ENCODE measurements around the gene TEX29.

TEX29 gene

GRCh38 chr13:111345682-111346081 lies 25.2 kb downstream of the TEX29 start:
- DNase-seq (ENCODE audit: low read depth, low spot score), result no peak
- H3K27ac ChIP-seq, result no peak overlapping the region
- H3K9me3 ChIP-seq (ENCODE audit: low read depth, low read length), result no peaks in the 10 kb centered on the region
- no peak overlapping the region for H3K9ac ChIP-seq (ENCODE audit: insufficient read length)
- no peaks in the 10 kb centered on the region for H3K36me3 ChIP-seq (ENCODE audit: insufficient read depth, low read length)
- no peak overlapping the region for H3K4me3 ChIP-seq
- TF ChIP-seq EZH2 (IDR thresholded peaks at IDR 0.05) (no peak), POLR2AphosphoS5 (IDR thresholded peaks at IDR 0.05; ENCODE audit: borderline replicate concordance, low read depth, low read length) (no peak), FOXP2 (optimal IDR thresholded peaks at IDR 0.05; ENCODE audit: control extremely low read depth, extremely low read length, insufficient read depth) (no peak)

DNA sequence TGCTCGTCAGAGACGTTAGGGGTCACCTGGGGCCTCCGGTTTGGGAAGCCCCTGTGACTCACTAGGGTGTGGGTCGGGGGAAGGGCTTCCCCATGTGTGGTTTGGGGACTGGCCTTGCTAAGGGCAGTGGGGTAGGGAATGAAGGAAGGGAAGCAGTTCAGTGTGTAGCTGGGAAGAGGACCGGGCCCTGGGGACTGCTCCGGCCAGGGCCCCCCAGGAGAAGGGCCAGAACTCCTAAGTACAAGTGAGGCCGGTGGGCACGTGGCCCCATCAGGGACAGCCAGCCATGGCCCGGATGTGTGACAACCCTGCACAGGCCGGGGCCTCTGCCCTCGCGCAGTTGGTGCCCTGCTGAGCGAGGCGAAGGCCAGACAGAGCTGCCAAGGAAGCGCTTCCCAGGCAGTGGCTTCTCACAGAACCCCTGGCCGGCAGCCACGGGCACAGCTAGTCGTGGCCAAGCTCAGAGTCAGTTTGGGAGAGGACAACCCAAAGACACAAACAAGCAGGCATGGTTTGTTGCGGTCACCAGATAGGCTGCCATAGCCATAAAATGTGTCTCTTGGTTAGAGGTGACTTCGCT lies 25.7 kb downstream of the TEX29 start:
- TF ChIP-seq POLR2AphosphoS5 (IDR thresholded peaks at IDR 0.05; ENCODE audit: borderline replicate concordance, low read depth, low read length), result no peak
- TF ChIP-seq FOXP2 (optimal IDR thresholded peaks at IDR 0.05; ENCODE audit: control extremely low read depth, extremely low read length, insufficient read depth), result no peak
- TF ChIP-seq EZH2 (IDR thresholded peaks at IDR 0.05), result no peak
- Histone ChIP-seq H3K4me3 (no peak overlapping the region), H3K27ac (no peak overlapping the region), H3K9ac (ENCODE audit: insufficient read length) (no peak overlapping the region), H3K9me3 (ENCODE audit: low read depth, low read length) (no peaks in the 10 kb centered on the region), H3K36me3 (ENCODE audit: insufficient read depth, low read length) (no peaks in the 10 kb centered on the region)
- no peak for DNase-seq (ENCODE audit: low read depth, low spot score)

DNA sequence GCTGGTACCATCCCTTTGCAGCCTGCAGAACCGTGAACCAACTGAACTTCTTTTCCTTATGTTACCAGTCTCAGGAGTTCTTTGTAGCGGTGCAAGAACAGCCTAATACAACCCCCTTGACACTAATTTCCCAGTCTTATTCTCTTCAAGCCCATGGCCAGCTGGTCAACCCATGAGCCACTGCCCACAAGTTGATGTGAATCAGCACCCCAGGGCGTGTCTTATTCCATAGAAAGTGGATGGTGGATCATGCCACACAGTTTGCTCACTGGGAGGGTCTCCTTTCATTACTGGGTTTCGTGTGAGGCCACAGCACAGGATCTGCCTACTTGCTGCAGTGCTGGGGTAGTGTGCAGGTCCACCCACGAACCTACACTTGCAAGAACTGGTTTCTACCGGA lies 27.0 kb downstream of the TEX29 start:
- no peak overlapping the region for H3K9ac ChIP-seq (ENCODE audit: insufficient read length)
- DNase-seq (ENCODE audit: low read depth, low spot score), result no peak
- no peak for TF ChIP-seq POLR2AphosphoS5 (IDR thresholded peaks at IDR 0.05; ENCODE audit: borderline replicate concordance, low read depth, low read length)
- no peak for TF ChIP-seq EZH2 (IDR thresholded peaks at IDR 0.05)
- TF ChIP-seq FOXP2 (optimal IDR thresholded peaks at IDR 0.05; ENCODE audit: control extremely low read depth, extremely low read length, insufficient read depth), result no peak
- H3K27ac ChIP-seq, result no peak overlapping the region
- H3K36me3 ChIP-seq (ENCODE audit: insufficient read depth, low read length), result no peaks in the 10 kb centered on the region
- H3K9me3 ChIP-seq (ENCODE audit: low read depth, low read length), result no peaks in the 10 kb centered on the region
- no peak overlapping the region for H3K4me3 ChIP-seq

DNA sequence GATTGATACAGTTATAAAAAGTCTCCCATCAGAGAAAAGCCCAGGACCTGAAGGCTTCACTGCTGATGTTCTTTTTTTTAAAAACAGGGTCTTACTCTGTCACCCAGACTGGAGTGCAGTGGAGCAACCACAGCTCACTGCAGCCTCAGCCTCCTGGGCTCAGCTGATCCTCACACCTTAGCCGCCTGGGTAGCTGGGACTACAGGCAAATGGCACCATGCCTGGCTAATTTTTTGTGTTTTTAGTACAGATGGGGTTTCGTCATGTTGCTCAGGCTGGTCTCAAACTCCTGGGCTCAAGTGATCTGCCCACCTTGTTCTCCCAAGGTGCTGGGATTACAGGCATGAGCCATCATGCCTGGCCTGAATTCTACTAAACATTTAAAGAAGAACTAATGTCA lies 33.1 kb downstream of the TEX29 start:
- Histone ChIP-seq H3K27ac (no peak overlapping the region), H3K9ac (ENCODE audit: insufficient read length) (no peak overlapping the region), H3K9me3 (ENCODE audit: low read depth, low read length) (no peaks in the 10 kb centered on the region), H3K4me3 (no peak overlapping the region), H3K36me3 (ENCODE audit: insufficient read depth, low read length) (no peaks in the 10 kb centered on the region)
- no peak for DNase-seq (ENCODE audit: low read depth, low spot score)
- TF ChIP-seq FOXP2 (optimal IDR thresholded peaks at IDR 0.05; ENCODE audit: control extremely low read depth, extremely low read length, insufficient read depth) (no peak), POLR2AphosphoS5 (IDR thresholded peaks at IDR 0.05; ENCODE audit: borderline replicate concordance, low read depth, low read length) (no peak), EZH2 (IDR thresholded peaks at IDR 0.05) (no peak)

DNA sequence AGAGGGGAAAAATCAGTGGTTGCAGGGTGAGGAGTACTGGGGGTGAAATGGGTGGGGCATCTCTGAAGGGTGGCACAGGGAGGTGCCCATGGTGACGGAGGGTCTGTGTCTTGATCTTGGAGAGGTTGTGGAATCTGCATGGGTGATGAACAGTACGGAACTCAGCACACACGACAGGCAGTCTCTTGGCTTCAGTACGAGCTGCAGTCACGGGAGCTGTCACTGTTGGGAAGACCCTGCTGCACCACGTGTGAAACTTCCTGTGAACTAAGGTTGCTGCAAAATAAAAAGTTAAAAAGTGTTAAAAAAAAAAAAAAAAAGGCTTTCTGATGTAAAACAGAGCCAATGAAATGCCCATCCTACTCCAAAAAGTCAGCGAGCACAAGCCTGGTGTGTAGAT lies 34.3 kb downstream of the TEX29 start:
- H3K36me3 ChIP-seq (ENCODE audit: insufficient read depth, low read length), result no peaks in the 10 kb centered on the region
- H3K4me3 ChIP-seq, result no peak overlapping the region
- TF ChIP-seq POLR2AphosphoS5 (IDR thresholded peaks at IDR 0.05; ENCODE audit: borderline replicate concordance, low read depth, low read length) (no peak), EZH2 (IDR thresholded peaks at IDR 0.05) (no peak), FOXP2 (optimal IDR thresholded peaks at IDR 0.05; ENCODE audit: control extremely low read depth, extremely low read length, insufficient read depth) (no peak)
- H3K9ac ChIP-seq (ENCODE audit: insufficient read length), result no peak overlapping the region
- H3K9me3 ChIP-seq (ENCODE audit: low read depth, low read length), result no peaks in the 10 kb centered on the region
- no peak overlapping the region for H3K27ac ChIP-seq
- DNase-seq (ENCODE audit: low read depth, low spot score), result no peak

- H3K4me3 ChIP-seq, result no peak overlapping the region
- no peak for TF ChIP-seq FOXP2 (optimal IDR thresholded peaks at IDR 0.05; ENCODE audit: control extremely low read depth, extremely low read length, insufficient read depth)
- no peak for TF ChIP-seq POLR2AphosphoS5 (IDR thresholded peaks at IDR 0.05; ENCODE audit: borderline replicate concordance, low read depth, low read length)
- no peaks in the 10 kb centered on the region for H3K9me3 ChIP-seq (ENCODE audit: low read depth, low read length)
- no peaks in the 10 kb centered on the region for H3K36me3 ChIP-seq (ENCODE audit: insufficient read depth, low read length)
- H3K27ac ChIP-seq, result no peak overlapping the region
- no peak overlapping the region for H3K9ac ChIP-seq (ENCODE audit: insufficient read length)
- DNase-seq (ENCODE audit: low read depth, low spot score), result no peak
Measured at GRCh38 chr13:111356795-111357194, 36.4 kb downstream of the TEX29 start.

- DNase-seq (ENCODE audit: low read depth, low spot score), result no peak
- no peaks in the 10 kb centered on the region for H3K9me3 ChIP-seq (ENCODE audit: low read depth, low read length)
- H3K36me3 ChIP-seq (ENCODE audit: insufficient read depth, low read length), result no peaks in the 10 kb centered on the region
- H3K9ac ChIP-seq (ENCODE audit: insufficient read length), result no peak overlapping the region
- TF ChIP-seq FOXP2 (optimal IDR thresholded peaks at IDR 0.05; ENCODE audit: control extremely low read depth, extremely low read length, insufficient read depth) (no peak), EZH2 (IDR thresholded peaks at IDR 0.05) (no peak), POLR2AphosphoS5 (IDR thresholded peaks at IDR 0.05; ENCODE audit: borderline replicate concordance, low read depth, low read length) (no peak)
- no peak overlapping the region for H3K4me3 ChIP-seq
- H3K27ac ChIP-seq, result no peak overlapping the region
Measured at GRCh38 chr13:111359237-111359915, 38.9 kb downstream of the TEX29 start.

- Histone ChIP-seq H3K9ac (ENCODE audit: insufficient read length) (no peak overlapping the region), H3K36me3 (ENCODE audit: insufficient read depth, low read length) (no peaks in the 10 kb centered on the region), H3K27ac (no peak overlapping the region), H3K9me3 (ENCODE audit: low read depth, low read length) (no peaks in the 10 kb centered on the region), H3K4me3 (no peak overlapping the region)
- DNase-seq (ENCODE audit: low read depth, low spot score), result no peak
- TF ChIP-seq EZH2 (IDR thresholded peaks at IDR 0.05), result no peak
- no peak for TF ChIP-seq POLR2AphosphoS5 (IDR thresholded peaks at IDR 0.05; ENCODE audit: borderline replicate concordance, low read depth, low read length)
- TF ChIP-seq FOXP2 (optimal IDR thresholded peaks at IDR 0.05; ENCODE audit: control extremely low read depth, extremely low read length, insufficient read depth), result no peak
Measured at GRCh38 chr13:111359930-111360329, 39.5 kb downstream of the TEX29 start.

Data from SK-N-MC (cell line).